GM19035 (cell line): ENCODE data around the gene CRHR1.
"Not testable (repeated sequence)": the region's sequence is repeated elsewhere in the genome, so short reads cannot be mapped to it uniquely, and the experiment has no call there.

ENCODE experiments used
- ATAC-seq: cut with Tn5 transposase; IDR thresholded peaks from one replicate; pipeline ENCODE4 v1.9.1; 2021; ENCODE audit not compliant: unreplicated experiment

Gene CRHR1

DNA sequence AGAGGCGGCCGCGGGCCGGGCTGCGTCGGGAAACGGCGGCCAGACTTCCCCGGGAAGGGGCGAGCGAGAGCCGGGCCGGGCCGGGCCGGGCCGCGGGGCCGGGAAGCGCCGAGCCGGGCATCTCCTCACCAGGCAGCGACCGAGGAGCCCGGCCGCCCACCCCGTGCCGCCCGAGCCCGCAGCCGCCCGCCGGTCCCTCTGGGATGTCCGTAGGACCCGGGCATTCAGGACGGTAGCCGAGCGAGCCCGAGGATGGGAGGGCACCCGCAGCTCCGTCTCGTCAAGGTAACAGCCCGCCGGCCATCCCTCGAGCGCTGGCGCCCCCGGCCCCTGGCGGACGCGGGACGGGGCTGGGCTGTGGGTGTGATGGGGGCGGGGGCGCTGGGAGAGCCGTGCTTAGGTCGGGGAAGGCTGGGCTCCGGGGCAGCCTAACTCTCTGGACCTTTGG, at the start of gene CRHR1:
CRHR1 (plus strand) TSS at position 28 of the 448 bp plus-strand sequence; CDS start at position 253, 225 bp downstream.
- no peak for ATAC-seq

DNA sequence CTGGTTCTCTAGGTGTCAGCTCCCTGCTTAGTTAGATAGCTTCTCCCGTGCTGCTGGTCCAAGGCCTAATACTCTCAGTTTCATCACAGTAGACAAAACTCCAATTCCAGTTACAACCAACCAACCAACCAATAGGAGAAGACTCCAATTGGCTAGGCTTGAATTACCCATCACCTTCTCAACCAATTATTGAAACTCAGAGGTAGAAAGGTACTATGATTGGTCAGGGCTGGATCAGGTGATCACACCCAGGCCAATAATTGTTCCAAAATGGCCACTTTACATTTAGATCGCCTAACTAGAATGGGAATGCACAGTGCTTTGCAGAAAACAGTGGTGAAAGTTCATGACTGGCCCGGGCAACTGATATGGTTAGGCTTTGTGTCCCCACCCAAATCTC, 49.5 kb upstream of the CRHR1 start:
- ATAC-seq = no peak

DNA sequence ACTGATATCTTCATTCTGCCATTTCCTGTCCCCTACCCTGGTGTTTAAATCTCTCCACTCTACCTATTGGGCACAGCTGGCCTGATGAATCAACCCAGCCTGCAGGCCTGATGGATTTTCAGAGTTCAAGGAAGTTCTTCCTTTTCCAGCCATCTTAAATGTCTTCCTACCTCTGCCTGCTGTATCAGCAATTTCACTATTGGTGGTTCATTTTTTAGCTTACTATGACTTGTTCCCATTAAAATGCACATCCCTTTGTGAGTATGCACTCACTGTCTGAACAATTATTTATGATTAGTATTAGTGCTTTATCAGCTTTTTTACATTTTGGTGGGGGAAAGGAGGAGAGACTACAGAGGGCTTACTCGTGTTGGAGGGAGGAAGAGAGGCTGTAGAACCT, 48.6 kb upstream of the CRHR1 start:
- no peak for ATAC-seq

DNA sequence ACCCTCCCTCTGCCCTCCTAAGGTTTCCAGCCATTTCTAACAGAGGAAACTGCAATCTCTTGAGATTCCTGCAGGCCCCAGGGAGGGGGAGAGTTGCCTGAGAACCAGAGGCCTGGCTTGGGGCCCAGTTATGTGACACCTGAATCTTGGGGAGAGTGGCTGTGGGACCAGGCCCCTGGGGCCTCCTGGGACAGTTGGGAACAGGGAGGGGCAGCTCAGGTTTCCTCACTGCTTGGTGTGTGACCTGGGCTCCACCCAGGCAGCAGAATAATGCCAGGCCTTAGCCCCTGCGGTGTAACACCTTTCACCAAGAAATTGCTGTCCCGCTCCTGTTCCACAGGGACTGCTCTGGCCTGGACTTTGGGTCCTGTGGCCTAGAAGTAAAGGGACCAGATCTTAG, 44.3 kb upstream of the CRHR1 start:
- ATAC-seq = no peak

DNA sequence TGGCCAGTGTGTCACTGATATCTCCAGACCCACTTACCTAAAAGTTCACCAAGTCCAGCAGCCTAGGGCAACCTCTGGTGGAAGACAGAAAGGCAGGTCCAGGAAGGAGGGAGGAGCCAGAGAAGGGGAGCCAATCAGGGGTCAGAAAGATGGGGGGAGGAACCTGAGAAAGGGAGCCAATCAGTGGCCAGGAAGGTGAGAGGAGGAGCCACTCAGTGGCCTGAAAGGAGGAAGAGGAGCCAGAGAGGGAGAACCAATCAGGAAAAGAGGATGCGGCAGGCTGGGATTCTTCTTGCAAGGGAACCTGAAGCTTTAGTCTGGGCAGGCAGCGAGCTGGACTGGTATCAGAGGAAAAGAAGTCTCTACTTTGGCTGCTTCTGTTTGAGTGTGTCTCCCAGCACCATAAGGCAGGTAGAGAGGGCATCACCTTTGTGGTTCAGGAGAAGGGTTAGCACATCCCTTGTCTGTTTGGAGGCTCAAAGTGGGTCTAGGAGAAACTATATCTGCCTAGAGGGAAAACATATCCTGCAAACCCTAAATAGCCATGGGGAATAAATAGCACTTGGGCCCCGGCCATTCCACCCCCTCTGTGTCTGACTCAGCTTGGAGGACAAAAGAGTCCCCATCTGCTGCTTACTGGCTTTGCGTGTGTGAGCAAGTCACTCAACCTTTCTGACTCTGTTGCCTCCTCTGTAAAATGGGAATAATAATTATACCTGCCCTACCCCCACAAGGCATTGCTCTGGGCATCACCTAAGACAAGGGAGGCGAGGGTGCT, 43.4 kb upstream of the CRHR1 start:
- ATAC-seq = no peak

DNA sequence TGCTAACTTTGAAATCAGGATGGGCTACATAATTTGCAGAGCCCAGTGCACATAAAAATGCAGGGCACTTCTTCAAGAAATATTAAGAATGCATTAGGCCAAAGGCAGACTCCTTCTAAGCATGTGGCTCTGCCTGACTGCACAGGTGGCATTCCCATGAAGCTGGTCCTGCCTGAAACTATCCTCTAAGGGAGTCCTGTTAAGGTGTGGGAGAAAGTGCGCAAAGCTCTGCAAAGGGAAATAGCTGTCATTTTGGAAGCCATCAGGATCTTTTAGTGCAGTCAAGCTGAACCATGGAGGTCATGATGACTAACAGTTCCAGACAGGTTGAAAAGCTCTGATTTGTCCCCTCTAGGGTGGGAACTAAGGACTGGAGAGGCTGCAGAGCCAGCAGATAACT, 41.9 kb upstream of the CRHR1 start:
- ATAC-seq = no peak

DNA sequence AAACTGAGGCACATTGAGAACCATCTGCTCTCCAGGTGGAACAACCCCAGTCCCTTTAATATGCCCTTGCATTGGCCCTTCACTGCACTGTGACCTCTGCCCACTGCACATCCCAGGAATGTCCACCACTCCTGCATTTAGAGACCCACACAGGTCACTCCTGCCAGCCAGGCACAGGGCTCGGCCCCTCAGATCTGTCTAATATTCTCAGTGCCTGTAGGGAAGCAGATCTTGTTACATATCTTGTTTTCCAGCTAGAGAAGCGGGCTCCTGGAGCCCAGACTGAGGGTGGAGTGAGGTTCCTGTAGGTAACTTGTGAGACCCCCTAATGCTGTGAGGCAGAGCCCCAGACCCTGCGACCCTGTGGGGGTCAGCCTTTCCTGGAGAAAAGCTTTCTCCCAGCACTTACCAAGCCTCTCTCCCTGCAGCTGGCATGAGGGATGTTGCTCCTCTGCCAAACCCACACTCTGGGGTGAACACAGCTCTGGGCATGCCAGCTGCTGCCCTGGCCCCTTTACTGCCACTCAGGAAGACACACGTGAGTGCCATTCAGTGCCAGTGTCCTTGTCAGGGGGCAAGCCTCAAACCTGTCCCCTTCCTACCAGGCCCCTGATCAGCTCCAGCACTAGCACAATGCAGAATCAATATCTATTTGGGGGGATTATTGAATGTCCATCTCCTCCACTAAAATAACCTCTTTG, 40.3 kb upstream of the CRHR1 start:
- ATAC-seq = no peak

DNA sequence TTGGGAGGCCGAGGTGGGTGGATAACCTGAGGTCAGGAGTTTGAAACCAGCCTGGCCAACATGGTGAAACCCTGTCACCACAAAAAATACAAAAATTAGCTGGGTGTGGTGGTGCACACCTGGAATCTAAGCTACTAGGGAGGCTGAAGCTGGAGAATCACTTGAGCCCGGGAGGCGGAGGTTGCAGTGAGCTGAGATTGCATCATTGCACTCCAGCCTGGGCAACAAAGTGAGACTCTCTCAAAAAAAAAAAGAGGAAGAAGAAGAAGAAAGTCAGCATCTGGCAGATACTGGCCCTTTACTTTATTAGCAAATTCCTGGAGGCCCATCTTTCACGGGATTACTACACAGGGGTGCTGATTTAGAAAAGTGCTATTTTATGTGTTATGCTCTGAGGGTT, 39.3 kb upstream of the CRHR1 start:
- ATAC-seq = not testable (repeated sequence)

DNA sequence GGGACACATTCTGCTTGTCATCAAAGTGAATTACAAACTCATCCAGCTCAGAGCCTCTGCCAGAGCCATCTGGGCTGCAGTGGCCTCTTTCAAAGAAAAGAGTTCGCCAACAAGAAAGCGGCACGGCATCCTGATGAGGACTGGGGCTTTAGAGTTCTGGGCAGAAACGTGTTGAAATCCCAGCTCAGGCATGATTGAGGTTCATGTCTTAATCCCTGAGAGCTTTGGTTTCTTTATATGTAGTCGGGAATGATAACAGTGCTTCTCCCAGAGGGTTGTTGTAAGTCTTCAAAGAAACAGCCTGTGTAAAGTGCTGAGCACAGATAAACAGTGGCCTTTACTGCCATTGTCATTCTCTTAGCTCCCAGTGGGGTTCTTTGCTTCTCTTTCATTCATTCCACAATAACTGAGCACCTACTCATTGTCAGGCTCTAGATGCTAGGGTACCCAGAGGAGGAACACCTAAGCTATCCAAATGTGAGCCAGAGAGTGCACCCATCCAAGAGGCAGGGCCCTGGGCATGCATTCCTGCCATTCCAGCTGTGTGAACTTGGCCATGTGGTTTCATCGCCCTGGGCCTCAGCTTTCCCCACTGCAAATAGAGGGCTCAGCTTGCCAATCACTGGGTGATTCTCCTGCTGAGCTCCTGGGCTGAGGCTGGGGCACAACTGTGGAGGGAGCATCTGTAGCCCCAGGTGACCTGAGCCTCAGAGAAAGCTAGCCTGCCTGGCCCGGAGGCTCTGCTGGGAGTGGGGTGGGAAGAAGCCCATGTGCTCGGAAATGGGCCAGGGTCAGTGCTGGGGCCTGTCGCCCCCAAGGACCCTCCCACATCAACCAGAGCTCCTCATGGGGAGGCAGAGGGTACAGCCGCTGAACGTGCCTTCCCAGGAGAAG, 38.3 kb upstream of the CRHR1 start:
- ATAC-seq = no peak

DNA sequence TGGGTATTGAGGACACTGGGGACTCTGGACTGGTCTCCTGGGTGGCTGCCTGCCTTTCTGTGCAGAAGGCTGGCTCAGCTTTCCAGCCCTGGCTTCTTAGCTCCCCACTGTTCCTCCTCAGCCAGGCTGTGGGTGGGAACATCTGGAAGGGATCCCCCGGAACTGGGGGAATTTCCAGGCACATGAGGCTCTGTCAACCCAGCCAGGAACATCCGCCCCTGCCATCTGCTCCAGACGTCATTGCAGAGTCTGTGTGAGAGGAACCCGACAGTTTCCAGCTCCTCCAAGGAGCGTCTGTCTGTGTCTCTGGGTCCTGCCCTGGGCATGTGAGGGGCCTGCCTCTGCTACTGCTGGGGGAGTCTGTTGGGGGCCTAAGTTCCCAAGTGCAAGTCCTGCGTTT, 36.2 kb upstream of the CRHR1 start:
- ATAC-seq = no peak

DNA sequence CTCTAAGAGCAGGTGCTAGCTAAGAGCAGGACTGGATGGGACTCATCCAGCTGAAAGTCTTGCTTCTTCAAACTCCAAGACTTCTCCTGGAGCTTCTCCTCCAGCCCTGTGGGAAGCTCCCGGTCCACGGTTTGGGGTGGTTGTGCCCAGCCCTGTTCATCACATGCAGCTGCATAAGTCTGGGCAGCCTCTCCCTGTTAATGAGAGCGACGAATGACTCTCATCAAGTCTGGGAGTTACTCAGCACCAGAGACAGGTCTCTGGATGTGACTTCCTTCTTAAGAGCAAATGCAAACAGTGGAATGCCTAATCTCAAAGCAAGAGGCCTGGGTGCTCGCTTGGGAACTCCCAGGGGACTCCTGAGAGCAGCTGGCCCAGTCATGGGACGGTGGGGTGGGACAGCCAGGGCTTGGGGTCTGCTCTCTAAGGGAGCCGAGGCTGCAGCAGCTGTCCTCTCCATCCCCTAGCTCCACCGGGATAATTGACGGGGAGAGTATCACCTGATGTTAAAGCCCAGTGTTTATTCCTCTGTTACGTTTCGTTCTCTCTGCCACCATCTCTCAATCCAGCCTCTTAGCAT, 35.3 kb upstream of the CRHR1 start:
- ATAC-seq = no peak

DNA sequence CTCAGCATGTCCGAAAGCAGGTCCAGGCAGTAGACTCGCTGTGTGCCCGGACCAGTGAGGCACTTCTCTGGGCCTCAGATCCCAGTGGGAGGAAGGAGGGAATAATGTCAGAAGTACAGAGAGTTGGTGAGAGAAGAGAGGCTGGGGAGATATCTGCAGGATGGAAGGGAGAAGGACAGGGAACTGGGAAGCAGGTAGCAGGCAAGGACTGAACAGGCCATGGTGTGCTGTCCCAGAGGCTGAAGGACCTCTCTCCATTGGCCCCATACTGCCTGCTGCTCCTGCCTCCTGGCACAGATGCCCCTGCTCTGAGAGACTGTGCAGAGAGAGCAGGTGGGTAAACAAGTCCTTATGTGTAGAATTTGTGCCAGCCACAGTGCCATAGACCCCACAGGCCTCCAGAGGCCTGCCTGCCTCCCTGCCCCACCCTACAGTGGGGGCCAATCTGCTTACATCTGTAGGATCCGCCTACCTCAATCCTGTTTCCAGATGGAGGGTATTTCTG, 34.2 kb upstream of the CRHR1 start:
- no peak for ATAC-seq

DNA sequence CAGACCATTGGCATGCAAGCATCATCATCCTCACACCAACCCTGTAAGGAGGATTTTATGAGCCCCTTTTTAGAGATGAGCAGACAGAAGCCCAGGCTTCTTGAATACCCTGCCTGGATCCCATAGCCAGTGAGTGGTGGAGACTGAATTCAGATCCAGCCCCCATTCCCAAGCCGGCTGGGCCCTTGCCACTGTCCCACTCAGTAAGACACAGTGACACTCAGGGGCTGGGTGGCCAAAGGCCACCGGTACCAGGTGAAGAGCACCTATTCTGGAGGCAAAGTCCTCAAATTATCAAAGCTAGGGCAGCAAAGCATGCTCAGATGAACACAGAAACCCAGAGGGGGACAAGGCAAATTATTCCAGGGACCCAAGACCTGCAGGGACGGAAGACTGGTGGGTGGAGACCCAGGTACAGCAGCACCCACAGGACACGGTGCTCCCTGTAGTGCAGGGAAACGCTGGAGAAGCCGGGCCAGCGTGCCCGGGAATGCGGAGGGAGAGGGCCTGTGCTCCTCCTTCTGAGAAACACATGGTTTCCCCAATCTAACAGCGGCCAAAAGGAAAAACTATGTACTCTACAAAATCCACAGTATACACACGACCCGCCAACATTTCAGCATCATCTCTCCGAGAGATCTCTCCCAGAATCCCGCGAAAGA, 33.2 kb upstream of the CRHR1 start:
- ATAC-seq = no peak

DNA sequence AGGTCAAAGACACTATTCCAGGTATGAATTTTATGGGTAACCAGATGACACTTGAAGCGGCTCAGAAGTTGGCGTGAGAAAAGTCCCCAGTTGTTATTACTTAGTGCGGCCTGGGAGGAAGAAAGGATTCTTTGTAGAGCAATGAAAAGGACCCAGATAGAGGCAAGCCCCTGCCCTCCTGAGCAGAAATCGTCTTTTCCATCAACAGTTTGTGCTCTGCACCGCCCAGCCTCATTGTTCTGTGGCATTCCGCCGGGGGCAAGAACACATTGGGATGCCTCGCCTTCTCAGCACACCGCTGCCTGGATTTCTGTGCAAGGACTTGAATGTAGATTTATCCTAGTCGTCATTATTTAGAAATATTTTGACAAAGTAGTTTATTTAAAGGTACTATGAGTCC, 32.7 kb upstream of the CRHR1 start:
- ATAC-seq = no peak

DNA sequence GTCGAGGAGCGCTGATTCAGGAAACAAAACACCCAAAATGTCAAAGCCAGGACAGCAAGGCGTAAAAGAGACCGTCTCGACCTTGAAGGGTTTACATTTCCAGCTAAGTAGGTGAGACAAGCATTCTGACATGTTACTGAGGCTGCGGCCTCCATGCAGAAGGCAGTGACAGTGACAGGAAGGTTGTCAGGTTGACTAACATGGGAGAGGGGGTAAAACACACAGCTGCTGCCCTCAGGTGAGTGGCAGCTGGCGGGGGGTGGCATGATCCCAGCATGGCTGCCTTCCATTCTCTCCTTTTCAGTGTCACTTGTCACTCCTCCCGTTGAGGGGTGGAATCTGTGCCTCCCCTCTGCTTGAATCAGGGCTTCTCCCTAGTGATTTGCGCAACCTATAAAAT, 31.9 kb upstream of the CRHR1 start:
- ATAC-seq = no peak

DNA sequence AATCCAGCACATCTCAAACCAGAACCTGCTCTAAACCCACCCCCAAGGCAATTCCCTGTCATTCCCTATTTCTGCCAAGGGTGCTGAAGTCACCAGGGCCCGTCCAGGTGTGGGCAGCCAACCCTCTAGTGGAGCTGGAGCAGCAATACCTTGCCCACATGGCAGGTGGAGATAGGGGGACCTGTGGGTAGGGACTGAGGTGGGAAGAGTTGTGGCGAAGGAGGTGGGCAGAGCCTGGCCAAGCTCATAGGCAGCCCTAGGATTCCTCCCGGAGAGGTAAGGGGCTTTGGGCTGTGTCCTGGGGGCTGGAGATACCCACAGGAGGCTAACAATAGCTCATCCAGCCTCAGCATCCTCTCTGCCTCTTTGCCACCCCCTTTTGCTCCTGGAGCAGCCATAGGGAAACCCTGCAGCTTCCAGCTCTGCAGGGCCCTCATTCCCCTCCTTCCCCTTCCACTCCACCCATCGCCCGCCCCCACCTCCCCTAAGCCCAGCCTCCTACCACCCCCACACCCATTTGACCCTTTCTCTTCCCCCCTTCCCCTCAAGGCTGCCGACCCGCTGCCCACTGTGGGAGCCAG, 30.4 kb upstream of the CRHR1 start:
- no peak for ATAC-seq

DNA sequence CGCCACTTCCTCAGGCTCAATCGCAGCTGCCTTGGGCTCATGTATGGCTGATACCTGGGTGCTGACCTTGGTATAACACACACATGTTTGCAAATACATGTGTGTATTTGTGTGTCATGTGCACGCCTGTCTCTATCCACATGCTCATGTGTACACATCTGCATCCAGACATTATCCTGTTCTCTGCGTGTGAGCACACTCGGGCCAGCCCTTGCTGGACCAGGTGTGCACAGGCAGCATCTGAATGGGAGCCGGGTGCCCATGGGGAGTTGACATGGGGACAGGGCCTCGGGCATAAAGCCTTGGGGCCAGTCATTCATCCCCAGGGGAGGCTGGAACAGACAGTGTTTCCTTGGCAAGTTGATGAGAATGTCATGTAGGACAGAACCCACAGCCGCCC, 29.1 kb upstream of the CRHR1 start:
- no peak for ATAC-seq

DNA sequence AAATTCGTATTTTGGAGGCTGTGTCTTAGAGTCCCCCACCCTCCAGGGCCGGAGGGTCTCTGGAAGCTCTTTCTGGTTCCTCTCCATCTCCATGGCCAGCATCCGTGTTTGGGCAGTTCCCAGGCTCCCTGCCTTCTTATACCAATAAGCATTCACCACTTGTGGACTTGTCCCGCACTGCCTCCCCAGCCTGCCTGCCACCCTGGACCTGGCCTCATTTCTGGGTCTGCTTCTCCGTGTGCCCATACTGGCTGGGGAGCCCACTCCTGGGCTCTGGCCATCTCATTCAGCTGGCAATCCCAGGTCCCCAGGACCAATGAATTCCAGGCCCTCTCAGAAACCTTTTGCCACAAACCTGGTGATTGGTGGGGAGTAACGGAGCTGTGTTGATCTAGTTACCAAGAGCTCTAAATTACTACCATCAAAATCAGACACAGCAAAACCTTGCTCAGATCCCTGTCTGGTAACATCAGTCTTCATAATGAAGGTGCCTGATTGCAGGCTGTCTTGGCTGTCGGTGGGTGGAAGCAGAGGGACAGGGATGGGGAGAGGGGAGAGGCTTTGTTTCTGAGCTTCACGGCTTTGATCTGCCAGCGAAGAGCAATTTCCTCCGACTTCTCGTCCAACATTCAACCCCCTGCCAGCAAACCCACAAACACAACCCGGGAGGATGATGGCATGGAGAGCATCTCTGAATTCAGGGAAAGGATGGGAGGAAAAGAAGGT, 27.7 kb upstream of the CRHR1 start:
- ATAC-seq = no peak

DNA sequence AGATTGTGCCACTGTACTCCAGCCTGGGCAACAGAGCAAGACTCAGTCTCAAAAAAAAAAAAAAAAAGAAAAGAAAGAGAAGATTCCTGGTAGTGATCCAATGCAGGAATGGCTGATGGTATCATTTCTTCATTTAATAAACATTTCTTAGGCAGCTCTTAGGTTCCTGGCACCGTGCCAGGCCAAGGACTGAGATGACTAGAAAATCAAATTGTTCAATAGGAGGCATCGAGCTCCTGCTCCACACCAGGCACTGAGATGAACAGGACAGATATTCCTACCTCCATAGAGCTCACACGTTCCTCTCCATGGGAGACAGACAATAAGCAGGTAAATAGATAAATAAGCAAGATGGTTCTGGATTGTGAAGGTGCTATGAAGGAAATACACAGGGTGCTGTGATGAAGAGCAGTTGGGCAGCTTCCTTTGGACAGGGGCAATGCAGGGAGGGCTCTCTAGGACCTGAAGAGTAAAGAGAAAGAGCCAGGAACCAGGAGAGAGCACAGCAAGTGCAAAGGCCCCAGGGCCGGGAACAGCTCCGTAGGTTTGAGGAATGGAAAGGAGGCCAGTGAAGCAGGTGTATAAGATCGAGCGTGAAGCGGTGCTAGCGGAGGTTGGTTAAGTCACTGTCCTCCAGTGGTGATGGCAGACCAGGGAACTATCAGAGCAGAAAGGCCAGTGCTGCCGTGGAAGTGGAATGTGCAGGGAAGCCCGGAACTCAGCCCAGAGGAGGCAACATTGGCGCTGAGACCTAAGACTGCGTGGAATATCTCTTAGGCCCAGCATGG, 26.5 kb upstream of the CRHR1 start:
- ATAC-seq = no peak
